Choroid plexus epithelial cell (primary cell): ENCODE measurements around the gene ZNF281.
A peak's percentile ranks its signal among the peaks of the same experiment; 100 is the strongest.

Source experiments
- DNase-seq: peaks from one replicate; pipeline ENCODE4 v3.0.0-alpha.2; 2010; ENCODE audit warnings: low read depth
- H3K4me3 ChIP-seq: 2 replicates; pipeline ENCODE4 v1.5.1; 2011; ENCODE audit warnings: low read depth, mild to moderate bottlenecking, control low read depth, low read length, moderate library complexity
- CTCF ChIP-seq: conservative IDR thresholded peaks from 2 replicates; pipeline ENCODE4 v1.5.1; 2011; ENCODE audit warnings: low read depth, mild to moderate bottlenecking, control low read depth, inconsistent platforms, low read length, moderate library complexity

Gene ZNF281

GRCh38 chr1:200409761-200410565 lies at the start of gene ZNF281:
Gene ZNF281 (minus strand): TSS chr1:200410036. CDS start chr1:200409705, 331 bp downstream.
- DNase-seq: peak; percentile 95
- H3K4me3 ChIP-seq: peak within 1 kb of the TSS; percentile 92
- no peak for TF ChIP-seq CTCF

- TF ChIP-seq CTCF: no peak
- no peak for DNase-seq
- no peak overlapping the region for H3K4me3 ChIP-seq
Measured at GRCh38 chr1:200458780-200459179, 48.9 kb upstream of the ZNF281 start.

GRCh38 chr1:200457810-200458209 lies 48.0 kb upstream of the ZNF281 start:
- TF ChIP-seq CTCF: no peak
- H3K4me3 ChIP-seq: no peak overlapping the region
- DNase-seq: peak; percentile 41

DNA sequence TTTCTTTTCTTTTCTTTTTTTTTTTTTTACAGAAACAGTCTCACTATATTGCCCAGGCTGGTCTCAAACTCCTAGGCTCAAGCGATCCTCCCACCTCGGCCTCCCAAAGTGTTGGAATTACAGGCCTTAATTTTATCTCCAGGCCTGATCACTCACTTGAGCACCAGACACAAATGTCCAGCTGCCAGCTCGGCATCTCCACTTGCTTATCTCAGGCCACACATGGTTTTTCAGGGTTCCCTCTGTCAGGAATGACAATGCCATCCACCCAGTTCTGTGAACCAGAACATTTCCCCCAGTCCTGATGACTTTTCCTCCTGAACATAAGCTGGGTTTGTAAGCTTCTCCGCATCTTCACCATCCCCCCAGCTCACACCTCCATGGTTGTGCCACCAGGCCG lies 44.6 kb upstream of the ZNF281 start:
- no peak overlapping the region for H3K4me3 ChIP-seq
- DNase-seq: no peak
- TF ChIP-seq CTCF: no peak

DNA sequence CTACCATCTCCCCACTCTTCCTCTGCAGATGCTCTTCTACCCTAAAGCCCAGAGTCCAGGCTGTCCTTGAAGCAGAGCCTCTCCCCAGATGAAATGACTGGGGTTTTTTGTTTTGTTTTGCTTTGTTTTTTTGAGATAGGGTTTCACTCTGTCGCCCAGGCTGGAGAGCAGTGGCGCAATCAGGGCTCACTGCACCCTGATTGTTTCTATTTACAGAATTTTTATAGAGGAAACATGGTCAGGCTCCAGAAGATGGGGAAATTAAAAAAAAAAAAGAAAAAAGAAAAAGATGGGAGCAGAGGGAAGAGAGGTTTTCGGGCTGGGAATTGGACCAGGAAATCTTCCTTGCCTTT lies 43.7 kb upstream of the ZNF281 start:
- no peak overlapping the region for H3K4me3 ChIP-seq
- no peak for TF ChIP-seq CTCF
- DNase-seq: peak; percentile 11

GRCh38 chr1:200452850-200453552 lies 43.2 kb upstream of the ZNF281 start:
- H3K4me3 ChIP-seq: no peak overlapping the region
- DNase-seq: no peak
- no peak for TF ChIP-seq CTCF
